Measurements from ENCODE around the gene DGKI. TPM values are rescaled to one million over a fixed set of nuclear protein-coding genes. Genes with fewer than 3 reads are reported as not detected.

DGKI gene
- total RNA-seq, 2 experiments from 2014 or later: 0.46 TPM; not detected in 1

GRCh38 chr7:137373507-137373906 lies 473.3 kb downstream of the DGKI start:
- Histone ChIP-seq H3K27ac (ENCODE audit: low read depth, low read length, poor library complexity, severe bottlenecking) (no peak overlapping the region), H3K4me1 (ENCODE audit: insufficient read depth, low read length, poor library complexity, severe bottlenecking) (no peaks in the 10 kb centered on the region), H4K20me1 (ENCODE audit: insufficient read depth, low read length) (no peaks in the 10 kb centered on the region), H3K9me2 (ENCODE audit: insufficient read depth, low read length) (no peaks in the 10 kb centered on the region), H2AFZ (ENCODE audit: low read length) (no peak overlapping the region), H3K4me3 (ENCODE audit: low read depth, low read length, poor library complexity, severe bottlenecking) (no peak overlapping the region), H3K36me3 (ENCODE audit: insufficient read depth, low read length) (no peaks in the 10 kb centered on the region), H3K9me3 (ENCODE audit: low read length) (no peaks in the 10 kb centered on the region), H3K79me2 (ENCODE audit: insufficient read depth, low read depth, low read length) (no peaks in the 10 kb centered on the region), H3K4me2 (ENCODE audit: low read length) (no peak overlapping the region)
- intact Hi-C loops (cut with micrococcal nuclease; ENCODE audit: unreplicated experiment): no loop called here
- ChIA-PET POLR2A (interaction anchor here (0.7 kb wide), 1 partner anchor 114 kb away, joined by 3 read pairs; no protein-coding TSS in a partner anchor), CTCF (ENCODE audit: unreplicated experiment) (no interaction called here)
- DNase-seq (ENCODE audit: low spot score): no peak
- TF ChIP-seq CTCF (conservative IDR thresholded peaks at IDR 0.05; ENCODE audit: low read length): no peak
- TF ChIP-seq EZH2phosphoT487 (IDR thresholded peaks at IDR 0.05; ENCODE audit: borderline replicate concordance, low read depth, low read length): no peak
- no TSS peak for BruUV-seq (replicated peaks)

- H3K27ac ChIP-seq (ENCODE audit: low read depth, low read length, poor library complexity, severe bottlenecking): no peak overlapping the region
- intact Hi-C loops (cut with micrococcal nuclease; ENCODE audit: unreplicated experiment): no loop called here
- no peak overlapping the region for H2AFZ ChIP-seq (ENCODE audit: low read length)
- TF ChIP-seq EZH2phosphoT487 (IDR thresholded peaks at IDR 0.05; ENCODE audit: borderline replicate concordance, low read depth, low read length): no peak
- no peak for TF ChIP-seq CTCF (conservative IDR thresholded peaks at IDR 0.05; ENCODE audit: low read length)
- H4K20me1 ChIP-seq (ENCODE audit: insufficient read depth, low read length): no peaks in the 10 kb centered on the region
- ChIA-PET POLR2A (no interaction called here), CTCF (ENCODE audit: unreplicated experiment) (no interaction called here)
- no peaks in the 10 kb centered on the region for H3K4me1 ChIP-seq (ENCODE audit: insufficient read depth, low read length, poor library complexity, severe bottlenecking)
- no peak for DNase-seq (ENCODE audit: low spot score)
- H3K4me2 ChIP-seq (ENCODE audit: low read length): no peak overlapping the region
- H3K9me2 ChIP-seq (ENCODE audit: insufficient read depth, low read length): no peaks in the 10 kb centered on the region
- no TSS peak for BruUV-seq (replicated peaks)
- H3K9me3 ChIP-seq (ENCODE audit: low read length): no peaks in the 10 kb centered on the region
- no peaks in the 10 kb centered on the region for H3K36me3 ChIP-seq (ENCODE audit: insufficient read depth, low read length)
- no peak overlapping the region for H3K4me3 ChIP-seq (ENCODE audit: low read depth, low read length, poor library complexity, severe bottlenecking)
- H3K79me2 ChIP-seq (ENCODE audit: insufficient read depth, low read depth, low read length): no peaks in the 10 kb centered on the region
Observed at GRCh38 chr7:137371616-137372015, 475.2 kb downstream of the DGKI start.

GRCh38 chr7:137366995-137367394 lies 479.8 kb downstream of the DGKI start:
- ChIA-PET CTCF (ENCODE audit: unreplicated experiment) (no interaction called here), POLR2A (no interaction called here)
- no peaks in the 10 kb centered on the region for H3K9me3 ChIP-seq (ENCODE audit: low read length)
- intact Hi-C loops (cut with micrococcal nuclease; ENCODE audit: unreplicated experiment): no loop called here
- no peak overlapping the region for H3K27ac ChIP-seq (ENCODE audit: low read depth, low read length, poor library complexity, severe bottlenecking)
- no peaks in the 10 kb centered on the region for H4K20me1 ChIP-seq (ENCODE audit: insufficient read depth, low read length)
- no peak overlapping the region for H3K4me2 ChIP-seq (ENCODE audit: low read length)
- no peaks in the 10 kb centered on the region for H3K4me1 ChIP-seq (ENCODE audit: insufficient read depth, low read length, poor library complexity, severe bottlenecking)
- BruUV-seq (replicated peaks): no TSS peak
- DNase-seq (ENCODE audit: low spot score): no peak
- H3K36me3 ChIP-seq (ENCODE audit: insufficient read depth, low read length): no peaks in the 10 kb centered on the region
- H3K4me3 ChIP-seq (ENCODE audit: low read depth, low read length, poor library complexity, severe bottlenecking): no peak overlapping the region
- H3K9me2 ChIP-seq (ENCODE audit: insufficient read depth, low read length): no peaks in the 10 kb centered on the region
- H3K79me2 ChIP-seq (ENCODE audit: insufficient read depth, low read depth, low read length): no peaks in the 10 kb centered on the region
- TF ChIP-seq CTCF (conservative IDR thresholded peaks at IDR 0.05; ENCODE audit: low read length): no peak
- TF ChIP-seq EZH2phosphoT487 (IDR thresholded peaks at IDR 0.05; ENCODE audit: borderline replicate concordance, low read depth, low read length): no peak
- H2AFZ ChIP-seq (ENCODE audit: low read length): no peak overlapping the region
